Heart left ventricle (tissue), 13 donors: ENCODE data around the gene NUCB1.
"Not testable (repeated sequence)": the region's sequence is repeated elsewhere in the genome, so short reads cannot be mapped to it uniquely, and the experiment has no call there.

Experiments
- POLR2A ChIP-seq, 2 donors: fragments of 450-650 bp; IDR thresholded peaks; one replicate each; pipeline ENCODE4 v1.6.1; 2017; ENCODE audit warnings: antibody characterized with exemption in 2 of 2, mild to moderate bottlenecking in 2 of 2, moderate library complexity in 2 of 2
- TF ChIP-seq, protein P1 (sequence below), 12 donors: fragments of 200-600 bp; sonication (generic) in 4 of 12; IDR thresholded peaks; one replicate each; pipeline versions ENCODE4 v1.5.0 to v1.8.0; 2018 to 2022; ENCODE audit warnings: antibody characterized with exemption in 12 of 12, mild to moderate bottlenecking in 5 of 12
- donor health status: ischemic (EF 13 %, LVEDD 7.1; RV severe dilation, severe dysfunction).
- donor health status: DM: no; HTN: yes; CAD: no.
- donor health status: DM: no; HTN: no; CAD: no.
- donor health status: ischemic (EF 25% LVEDD 6.9; RV normal size, moderate dysfunction).
- donor health status: ischemic (EF 25% LVEDD 5.7; RV mildly dilated, moderate dysfunction).
- donor health status: ischemic (EF 35%, LVEDD 5.7; RV mildly dilated, moderate dysfunction).
- donor health status: nonischemic (EF 11% LVEDD 7.7; RV severe dilation, severe dysfunction).
- donor health status: DM: yes; HTN: yes; CAD: no.
- donor health status: PGD.
- donor health status: ischemic (EF 29% LVEDD 5.4; RV normal size, mild dysfunction).
- donor health status: nonischemic (EF 23%, LVEDD 6.1; RV moderate dilation, normal function).

DNA sequence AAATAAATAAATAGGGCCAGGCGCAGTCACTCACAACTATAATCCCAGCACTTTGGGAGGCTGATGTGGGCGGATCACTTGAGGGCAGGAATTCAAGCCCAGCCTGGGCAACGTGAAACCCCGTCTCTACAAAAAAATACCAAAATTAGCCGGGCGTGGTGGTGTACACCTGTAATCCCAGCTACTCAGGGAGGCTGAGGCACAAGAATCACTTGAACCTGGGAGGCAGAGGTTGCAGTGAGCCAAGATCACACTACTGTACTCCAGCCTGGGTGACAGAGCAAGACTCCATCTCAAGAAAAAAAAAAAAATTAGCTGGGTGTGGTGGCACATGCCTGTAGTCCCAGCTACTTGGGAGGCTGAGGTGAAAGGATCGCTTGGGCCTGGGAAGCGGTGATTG lies 25.8 kb downstream of the NUCB1 start:
- not testable (repeated sequence) for TF ChIP-seq POLR2A (IDR thresholded peaks at IDR 0.05)
- TF ChIP-seq, protein P1, sequence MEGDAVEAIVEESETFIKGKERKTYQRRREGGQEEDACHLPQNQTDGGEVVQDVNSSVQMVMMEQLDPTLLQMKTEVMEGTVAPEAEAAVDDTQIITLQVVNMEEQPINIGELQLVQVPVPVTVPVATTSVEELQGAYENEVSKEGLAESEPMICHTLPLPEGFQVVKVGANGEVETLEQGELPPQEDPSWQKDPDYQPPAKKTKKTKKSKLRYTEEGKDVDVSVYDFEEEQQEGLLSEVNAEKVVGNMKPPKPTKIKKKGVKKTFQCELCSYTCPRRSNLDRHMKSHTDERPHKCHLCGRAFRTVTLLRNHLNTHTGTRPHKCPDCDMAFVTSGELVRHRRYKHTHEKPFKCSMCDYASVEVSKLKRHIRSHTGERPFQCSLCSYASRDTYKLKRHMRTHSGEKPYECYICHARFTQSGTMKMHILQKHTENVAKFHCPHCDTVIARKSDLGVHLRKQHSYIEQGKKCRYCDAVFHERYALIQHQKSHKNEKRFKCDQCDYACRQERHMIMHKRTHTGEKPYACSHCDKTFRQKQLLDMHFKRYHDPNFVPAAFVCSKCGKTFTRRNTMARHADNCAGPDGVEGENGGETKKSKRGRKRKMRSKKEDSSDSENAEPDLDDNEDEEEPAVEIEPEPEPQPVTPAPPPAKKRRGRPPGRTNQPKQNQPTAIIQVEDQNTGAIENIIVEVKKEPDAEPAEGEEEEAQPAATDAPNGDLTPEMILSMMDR (IDR thresholded peaks at IDR 0.05) = not testable (repeated sequence)
